ENCODE measurements around the gene SPPL2B. TPM values are rescaled to one million over a fixed set of nuclear protein-coding genes. Genes with fewer than 3 reads are reported as not detected.

The SPPL2B gene
- total RNA-seq, 4 donors from 2014 or later, result 14.3 to 58.5 (median 31.5) TPM

DNA sequence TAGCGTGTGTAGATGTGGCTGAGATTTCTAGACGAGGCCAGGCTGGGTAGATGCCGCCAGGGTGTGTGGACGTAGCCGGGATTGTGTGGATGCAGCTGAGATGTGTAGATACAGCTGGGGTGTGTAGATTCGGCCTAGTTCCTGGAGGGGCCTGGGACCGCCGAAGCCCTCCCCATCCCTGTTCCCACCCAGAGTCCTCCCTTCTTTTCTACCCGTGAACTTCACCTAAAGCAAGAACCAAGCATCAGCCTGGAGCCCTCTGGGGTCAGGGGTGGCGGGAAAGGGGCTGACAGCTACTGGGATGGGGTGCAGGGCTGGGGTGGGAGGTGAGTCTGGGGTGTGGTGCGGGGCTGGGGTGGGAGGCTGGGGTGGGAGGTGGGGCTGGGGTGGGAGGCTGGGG lies 32.3 kb downstream of the SPPL2B start:
- Histone ChIP-seq H3K9me3 (no peaks in the 10 kb centered on the region), H3K4me3 (no peak overlapping the region), H3K27me3 (peaks cover 5 to 43% of the 10 kb centered on the region in 2 donors), H3K27ac (no peak overlapping the region), H3K4me1 (no peaks in the 10 kb centered on the region), H3K36me3 (no peaks in the 10 kb centered on the region)
- intact Hi-C loops (cut with DNase I; ENCODE audit: low total_unique reads), result no loop called here
- no peak for DNase-seq
- TF ChIP-seq, protein P1, sequence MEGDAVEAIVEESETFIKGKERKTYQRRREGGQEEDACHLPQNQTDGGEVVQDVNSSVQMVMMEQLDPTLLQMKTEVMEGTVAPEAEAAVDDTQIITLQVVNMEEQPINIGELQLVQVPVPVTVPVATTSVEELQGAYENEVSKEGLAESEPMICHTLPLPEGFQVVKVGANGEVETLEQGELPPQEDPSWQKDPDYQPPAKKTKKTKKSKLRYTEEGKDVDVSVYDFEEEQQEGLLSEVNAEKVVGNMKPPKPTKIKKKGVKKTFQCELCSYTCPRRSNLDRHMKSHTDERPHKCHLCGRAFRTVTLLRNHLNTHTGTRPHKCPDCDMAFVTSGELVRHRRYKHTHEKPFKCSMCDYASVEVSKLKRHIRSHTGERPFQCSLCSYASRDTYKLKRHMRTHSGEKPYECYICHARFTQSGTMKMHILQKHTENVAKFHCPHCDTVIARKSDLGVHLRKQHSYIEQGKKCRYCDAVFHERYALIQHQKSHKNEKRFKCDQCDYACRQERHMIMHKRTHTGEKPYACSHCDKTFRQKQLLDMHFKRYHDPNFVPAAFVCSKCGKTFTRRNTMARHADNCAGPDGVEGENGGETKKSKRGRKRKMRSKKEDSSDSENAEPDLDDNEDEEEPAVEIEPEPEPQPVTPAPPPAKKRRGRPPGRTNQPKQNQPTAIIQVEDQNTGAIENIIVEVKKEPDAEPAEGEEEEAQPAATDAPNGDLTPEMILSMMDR (IDR thresholded peaks at IDR 0.05), result no peak
- TF ChIP-seq POLR2A (IDR thresholded peaks at IDR 0.05), result no peak

DNA sequence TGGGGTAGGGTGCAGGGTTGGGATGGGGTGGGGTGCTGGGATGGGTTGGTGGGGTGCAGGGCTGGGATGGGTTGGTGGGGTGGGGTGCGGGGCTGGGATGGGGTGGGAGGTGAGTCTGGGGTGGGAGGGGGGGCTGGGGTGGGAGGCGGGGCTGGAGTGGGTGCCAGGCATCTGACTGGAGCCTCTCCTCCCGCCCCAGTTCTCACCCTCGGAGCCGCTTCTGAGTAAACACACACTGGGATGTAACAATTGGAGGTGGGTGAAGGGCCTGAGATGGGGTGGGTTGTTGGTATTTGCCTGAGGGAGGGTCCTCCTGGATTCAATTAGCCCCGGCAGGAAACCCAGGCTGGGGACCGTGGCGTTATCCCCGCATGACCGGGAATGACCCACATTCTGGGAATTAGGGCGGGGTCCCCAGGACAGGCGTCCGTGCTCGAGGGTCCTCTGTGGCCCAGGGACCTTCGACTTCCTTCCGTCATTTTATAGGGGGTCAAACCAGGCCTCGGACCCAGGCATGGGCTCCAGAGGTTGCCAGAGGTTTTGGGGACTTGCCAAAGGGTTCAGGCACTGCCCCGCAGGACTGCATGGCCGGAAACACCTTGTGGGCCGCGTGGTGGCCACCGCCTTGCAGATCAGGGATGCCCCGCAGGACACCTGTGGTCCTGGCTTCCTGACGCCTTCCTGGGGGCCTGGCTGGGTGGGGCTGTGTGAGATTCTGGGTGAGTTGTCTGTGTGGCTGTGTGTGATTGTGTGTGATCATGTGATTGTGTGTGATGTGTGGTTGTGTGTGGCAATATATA lies 33.0 kb downstream of the SPPL2B start:
- TF ChIP-seq, protein P1 (IDR thresholded peaks at IDR 0.05), result no peak
- no peak for TF ChIP-seq POLR2A (IDR thresholded peaks at IDR 0.05)
- H3K27me3 ChIP-seq, result peaks cover 5 to 46% of the 10 kb centered on the region in 2 donors
- H3K9me3 ChIP-seq, result no peaks in the 10 kb centered on the region
- DNase-seq, result no peak
- H3K36me3 ChIP-seq, result no peaks in the 10 kb centered on the region
- H3K4me1 ChIP-seq, result no peaks in the 10 kb centered on the region
- H3K27ac ChIP-seq, result no peak overlapping the region
- no peak overlapping the region for H3K4me3 ChIP-seq
- intact Hi-C loops (cut with DNase I; ENCODE audit: low total_unique reads), result no loop called here

DNA sequence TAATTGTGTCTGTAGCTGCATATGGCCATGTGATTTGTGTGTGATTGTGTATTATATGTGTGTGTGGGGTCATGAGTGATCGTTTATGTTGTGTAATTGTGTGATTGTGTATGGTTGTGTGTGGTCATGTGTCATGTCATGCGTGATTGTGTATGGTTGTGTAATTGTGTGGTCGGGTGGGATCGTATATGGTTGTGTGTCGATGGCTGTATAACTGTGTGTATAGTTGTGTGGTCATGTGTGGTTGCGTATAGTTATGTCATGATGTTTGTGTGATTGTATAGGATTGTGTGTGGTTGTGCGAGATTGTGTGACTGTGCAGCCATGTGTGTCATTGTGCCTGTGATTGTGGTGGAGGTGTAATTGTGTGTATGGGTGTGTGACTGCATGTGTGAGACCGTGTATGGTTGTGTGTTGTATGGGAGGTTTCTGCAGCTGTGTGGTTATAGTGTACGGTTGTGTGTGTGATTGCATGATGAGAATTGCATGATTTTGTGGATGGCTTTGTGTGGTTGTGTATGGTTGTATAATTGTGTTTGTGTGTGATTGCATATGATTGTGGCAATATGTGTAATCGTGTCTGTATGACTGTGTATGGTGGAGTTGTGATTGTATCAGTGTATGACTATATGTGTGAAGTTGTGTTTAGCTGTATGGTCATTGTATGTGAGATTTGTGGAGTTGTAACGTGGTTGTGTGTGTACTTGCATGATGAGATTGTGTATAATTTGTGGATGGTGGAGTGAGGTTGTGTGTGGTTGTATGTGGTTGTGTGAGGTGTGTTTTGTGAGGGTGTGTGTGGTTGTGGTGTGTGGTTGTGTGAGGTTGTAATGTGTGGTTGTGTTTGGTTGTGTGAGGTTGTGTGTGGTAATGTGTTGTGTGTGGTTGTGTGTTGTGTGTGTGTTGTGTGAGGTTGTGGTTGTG lies 33.8 kb downstream of the SPPL2B start:
- H3K9me3 ChIP-seq, result no peaks in the 10 kb centered on the region
- H3K4me1 ChIP-seq, result no peaks in the 10 kb centered on the region
- no peak for DNase-seq
- H3K4me3 ChIP-seq, result no peak overlapping the region
- intact Hi-C loops (cut with DNase I; ENCODE audit: low total_unique reads), result no loop called here
- no peak for TF ChIP-seq POLR2A (IDR thresholded peaks at IDR 0.05)
- TF ChIP-seq, protein P1 (IDR thresholded peaks at IDR 0.05), result no peak
- H3K27ac ChIP-seq, result no peak overlapping the region
- H3K27me3 ChIP-seq, result peaks cover 5 to 46% of the 10 kb centered on the region in 2 donors
- H3K36me3 ChIP-seq, result no peaks in the 10 kb centered on the region

DNA sequence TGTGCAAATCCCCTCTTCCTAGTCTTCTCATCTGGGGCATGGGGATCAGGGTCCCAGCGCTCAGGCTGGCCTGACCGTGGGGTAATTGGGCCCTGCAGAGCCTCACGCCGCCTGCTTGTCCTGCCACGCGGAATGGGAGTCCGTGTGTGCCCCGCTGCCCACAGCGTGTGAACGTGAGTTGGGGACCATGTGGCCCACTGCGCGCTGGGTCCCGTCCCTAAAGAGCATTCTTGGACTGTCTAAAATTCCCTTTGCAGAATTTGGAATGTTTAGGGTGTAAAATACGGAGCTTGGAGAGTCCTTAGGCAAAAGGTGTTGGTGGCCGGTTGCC lies 34.5 kb downstream of the SPPL2B start:
- H3K4me1 ChIP-seq, result no peaks in the 10 kb centered on the region
- H3K36me3 ChIP-seq, result no peaks in the 10 kb centered on the region
- no peaks in the 10 kb centered on the region for H3K9me3 ChIP-seq
- TF ChIP-seq POLR2A (IDR thresholded peaks at IDR 0.05), result no peak
- TF ChIP-seq, protein P1 (IDR thresholded peaks at IDR 0.05), result no peak
- H3K27ac ChIP-seq, result no peak overlapping the region
- intact Hi-C loops (cut with DNase I; ENCODE audit: low total_unique reads), result no loop called here
- DNase-seq, result no peak
- H3K4me3 ChIP-seq, result no peak overlapping the region
- H3K27me3 ChIP-seq, result peaks cover 5 to 46% of the 10 kb centered on the region in 2 donors

DNA sequence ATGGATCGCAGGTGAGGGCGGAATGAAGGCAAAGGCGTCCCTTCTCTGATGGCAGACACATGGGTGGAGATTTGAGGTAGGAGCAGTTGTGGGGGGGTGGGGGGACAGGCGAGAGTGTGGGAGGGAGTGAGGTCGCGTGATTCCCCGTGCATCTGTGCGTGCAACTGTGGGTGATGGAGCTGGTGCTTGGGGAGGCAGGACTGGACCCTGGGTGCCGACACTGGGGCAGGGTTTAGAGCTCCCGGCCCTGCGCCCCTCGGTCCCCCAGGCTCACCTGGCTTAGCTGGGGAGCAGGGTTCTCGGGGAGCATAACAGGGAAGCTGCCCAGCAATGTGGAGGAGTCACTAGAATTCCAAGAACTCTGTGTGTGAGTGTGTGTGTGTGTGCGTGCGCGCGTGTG lies 34.9 kb downstream of the SPPL2B start:
- H3K36me3 ChIP-seq, result no peaks in the 10 kb centered on the region
- H3K27me3 ChIP-seq, result peaks cover 5 to 46% of the 10 kb centered on the region in 2 donors
- no peaks in the 10 kb centered on the region for H3K4me1 ChIP-seq
- no peak overlapping the region for H3K27ac ChIP-seq
- intact Hi-C loops (cut with DNase I; ENCODE audit: low total_unique reads), result no loop called here
- no peak for TF ChIP-seq POLR2A (IDR thresholded peaks at IDR 0.05)
- TF ChIP-seq, protein P1 (IDR thresholded peaks at IDR 0.05), result no peak
- no peak for DNase-seq
- H3K9me3 ChIP-seq, result no peaks in the 10 kb centered on the region
- no peak overlapping the region for H3K4me3 ChIP-seq

Data from uterus (tissue), 4 donors.